ENCODE data around the gene GPR62.

Gene GPR62

GRCh38 chr3:51967384-51968169, 12.4 kb downstream of the GPR62 start, which contains the start of gene PCBP4:
Gene PCBP4, minus strand, starts transcription at chr3:51967454. Its CDS starts 6,214 bp downstream, at chr3:51961240.
- ChIA-PET POLR2A (interaction anchor here (0.5 to 2.9 kb wide), 4 partner anchors 15 to 573 kb away, joined by 3 to 10 read pairs (median 4); partner anchors contain the start of genes ACY1, PARP3, RPL29 and RRP9), CTCF (interaction anchor here (1.3 to 4.5 kb wide), 5 partner anchors 13 to 31 kb away, joined by 3 to 32 read pairs (median 5); partner anchors contain the start of genes PARP3 and RRP9)
- DNase-seq (ENCODE audit: low read depth, low spot score), result no peak
- peak within 1 kb of the TSS; percentile 80 for H3K4me3 ChIP-seq (ENCODE audit: low read depth, low read length)
- TF ChIP-seq CTCF (IDR thresholded peaks at IDR 0.05; ENCODE audit: insufficient read depth, low read length, missing control alignments), result no peak

- no peak for TF ChIP-seq CTCF (IDR thresholded peaks at IDR 0.05; ENCODE audit: insufficient read depth, low read length, missing control alignments)
- H3K4me3 ChIP-seq (ENCODE audit: low read depth, low read length), result peak overlapping the region; percentile 64
- ChIA-PET POLR2A (interaction anchor here (2.9 kb wide), 1 partner anchor 27 kb away, joined by 10 read pairs; the partner anchor contains the start of genes PARP3 and RRP9), CTCF (interaction anchor here (1.2 to 4.5 kb wide), 6 partner anchors 8 to 30 kb away, joined by 3 to 32 read pairs (median 6); partner anchors contain the start of genes PARP3 and RRP9)
- DNase-seq (ENCODE audit: low read depth, low spot score), result no peak
Measured at GRCh38 chr3:51968170-51968775, 13.1 kb downstream of the GPR62 start.

GRCh38 chr3:51968883-51969678, 13.9 kb downstream of the GPR62 start:
- ChIA-PET POLR2A (no interaction called here), CTCF (interaction anchor here (1.2 to 4.5 kb wide), 6 partner anchors 8 to 29 kb away, joined by 3 to 32 read pairs (median 6); partner anchors contain the start of genes PARP3 and RRP9)
- no peak for DNase-seq (ENCODE audit: low read depth, low spot score)
- no peak overlapping the region for H3K4me3 ChIP-seq (ENCODE audit: low read depth, low read length)
- no peak for TF ChIP-seq CTCF (IDR thresholded peaks at IDR 0.05; ENCODE audit: insufficient read depth, low read length, missing control alignments)

- POLR2A ChIA-PET, result no interaction called here
- CTCF ChIA-PET, result interaction anchor here (1.4 to 5.6 kb wide), 5 partner anchors 9 to 28 kb away, joined by 5 to 80 read pairs (median 8); partner anchors contain the start of genes ACY1, PARP3 and RRP9
- no peak for TF ChIP-seq CTCF (IDR thresholded peaks at IDR 0.05; ENCODE audit: insufficient read depth, low read length, missing control alignments)
Measured at GRCh38 chr3:51969841-51970240, 14.7 kb downstream of the GPR62 start.

GRCh38 chr3:51970606-51971300, 15.6 kb downstream of the GPR62 start:
- no peak for DNase-seq (ENCODE audit: low read depth, low spot score)
- no peak overlapping the region for H3K4me3 ChIP-seq (ENCODE audit: low read depth, low read length)
- CTCF ChIA-PET, result interaction anchor here (1.1 to 5.6 kb wide), 4 partner anchors 8 to 29 kb away, joined by 3 to 80 read pairs (median 50); partner anchors contain the start of genes ACY1, PARP3 and RRP9
- TF ChIP-seq CTCF (IDR thresholded peaks at IDR 0.05; ENCODE audit: insufficient read depth, low read length, missing control alignments), result no peak
- POLR2A ChIA-PET, result no interaction called here

More at GRCh38 chr3:51969841-51970240, 14.7 kb downstream of the GPR62 start:
- H3K4me3 ChIP-seq (ENCODE audit: low read depth, low read length), result no peak overlapping the region
- DNase-seq (ENCODE audit: low read depth, low spot score), result no peak
